HG02970 (cell line): ENCODE results near the gene SMARCB1.

ENCODE experiments used
- ATAC-seq: cut with Tn5 transposase; IDR thresholded peaks from one replicate; pipeline ENCODE4 v1.9.1; 2021; ENCODE audit warnings: mild to moderate bottlenecking, moderate library complexity, moderate number of reproducible peaks; ENCODE audit not compliant: unreplicated experiment, low FRiP score

Gene SMARCB1

GRCh38 chr22:23760056-23760455 lies 26.7 kb upstream of the SMARCB1 start:
- no peak for ATAC-seq

GRCh38 chr22:23762842-23763578 lies 23.8 kb upstream of the SMARCB1 start, which contains the start of gene C22orf15:
C22orf15 (plus strand) TSS chr22:23762990; CDS start chr22:23763307, 317 bp downstream.
- ATAC-seq: no peak

- ATAC-seq: no peak
Measured at GRCh38 chr22:23763579-23763945, 23.2 kb upstream of the SMARCB1 start.

DNA sequence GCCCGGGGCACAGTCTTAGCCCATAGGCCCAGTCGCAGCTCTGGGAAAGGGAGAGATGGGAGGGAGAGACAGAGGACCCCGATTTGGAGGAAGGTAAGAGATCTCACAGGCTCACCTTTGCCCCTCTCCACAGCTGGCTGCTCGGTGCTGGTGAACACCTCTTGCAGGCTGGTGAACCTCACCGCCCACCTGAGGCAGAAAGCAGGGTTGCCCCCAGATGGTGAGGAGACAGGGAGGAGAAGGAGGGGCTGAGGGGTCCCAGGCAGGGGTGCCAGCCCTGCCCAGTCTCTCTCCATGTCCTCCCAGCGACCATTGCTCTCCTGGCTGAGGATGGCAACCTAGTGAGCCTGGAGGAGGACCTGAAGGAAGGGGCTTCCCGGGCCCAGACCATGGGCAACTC lies 22.8 kb upstream of the SMARCB1 start:
- ATAC-seq: no peak

DNA sequence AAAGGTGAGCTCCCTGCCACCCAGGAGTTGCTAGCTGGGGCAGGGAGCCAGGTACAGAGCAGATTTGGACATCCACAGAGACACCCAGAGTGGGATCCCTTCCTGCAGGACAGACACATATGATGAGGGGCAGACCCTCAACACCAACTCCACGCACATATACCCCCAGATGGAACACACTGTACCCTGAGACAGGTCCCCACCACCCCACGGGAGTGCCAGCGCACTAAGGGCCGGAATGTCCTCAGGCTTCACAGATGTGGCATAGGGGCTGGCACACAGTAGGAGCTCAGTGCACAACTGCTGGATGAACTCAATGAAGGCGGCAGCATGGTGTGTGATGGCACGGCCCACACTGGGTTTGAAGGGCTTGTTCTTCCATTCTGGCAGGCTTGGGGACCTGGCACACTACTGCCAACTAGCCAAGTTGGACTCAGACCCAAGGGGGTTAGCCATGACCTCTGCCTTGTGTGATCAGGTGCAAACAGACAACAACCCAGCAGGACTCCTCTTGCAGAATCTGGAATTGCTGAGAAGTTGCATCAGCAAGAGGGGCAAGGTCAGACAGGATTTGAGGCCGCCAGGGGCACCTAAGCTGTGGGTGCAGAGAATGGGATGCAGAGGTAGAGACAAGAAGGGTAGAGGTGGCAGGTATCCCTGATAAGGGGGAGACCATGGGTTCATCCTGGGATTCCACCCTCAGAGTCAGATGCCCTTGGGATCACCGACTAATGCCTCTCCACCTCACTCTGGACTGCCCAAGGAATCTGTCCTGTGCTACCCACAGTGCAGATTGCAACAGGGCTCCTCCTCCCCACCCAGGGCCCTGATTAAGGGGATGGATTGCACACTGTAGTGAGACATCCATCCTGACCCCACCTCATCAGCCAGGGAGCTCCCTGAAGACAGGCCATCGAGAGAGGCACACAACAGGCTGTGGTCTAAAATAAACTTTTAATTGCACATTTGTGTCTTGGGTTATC lies 21.6 kb upstream of the SMARCB1 start:
- no peak for ATAC-seq

DNA sequence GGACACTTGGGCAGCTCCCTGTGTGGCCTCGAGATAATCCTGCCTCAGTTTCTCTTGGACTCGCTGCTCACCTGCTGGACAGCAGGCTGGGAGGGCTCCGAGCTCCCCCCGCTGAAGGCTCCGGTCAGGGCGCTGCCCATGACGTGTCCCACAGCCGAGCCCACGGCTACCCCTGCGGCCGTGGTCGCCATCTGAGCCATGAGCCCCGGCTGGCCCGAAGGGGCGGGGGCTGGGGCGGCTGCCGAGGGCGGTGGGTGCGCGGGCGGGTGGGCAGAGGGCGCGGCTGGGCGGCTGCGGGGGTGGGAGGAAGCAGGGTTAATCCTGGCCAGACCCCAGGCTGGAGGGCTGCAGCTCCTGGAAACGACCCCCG lies 19.5 kb upstream of the SMARCB1 start:
- no peak for ATAC-seq

DNA sequence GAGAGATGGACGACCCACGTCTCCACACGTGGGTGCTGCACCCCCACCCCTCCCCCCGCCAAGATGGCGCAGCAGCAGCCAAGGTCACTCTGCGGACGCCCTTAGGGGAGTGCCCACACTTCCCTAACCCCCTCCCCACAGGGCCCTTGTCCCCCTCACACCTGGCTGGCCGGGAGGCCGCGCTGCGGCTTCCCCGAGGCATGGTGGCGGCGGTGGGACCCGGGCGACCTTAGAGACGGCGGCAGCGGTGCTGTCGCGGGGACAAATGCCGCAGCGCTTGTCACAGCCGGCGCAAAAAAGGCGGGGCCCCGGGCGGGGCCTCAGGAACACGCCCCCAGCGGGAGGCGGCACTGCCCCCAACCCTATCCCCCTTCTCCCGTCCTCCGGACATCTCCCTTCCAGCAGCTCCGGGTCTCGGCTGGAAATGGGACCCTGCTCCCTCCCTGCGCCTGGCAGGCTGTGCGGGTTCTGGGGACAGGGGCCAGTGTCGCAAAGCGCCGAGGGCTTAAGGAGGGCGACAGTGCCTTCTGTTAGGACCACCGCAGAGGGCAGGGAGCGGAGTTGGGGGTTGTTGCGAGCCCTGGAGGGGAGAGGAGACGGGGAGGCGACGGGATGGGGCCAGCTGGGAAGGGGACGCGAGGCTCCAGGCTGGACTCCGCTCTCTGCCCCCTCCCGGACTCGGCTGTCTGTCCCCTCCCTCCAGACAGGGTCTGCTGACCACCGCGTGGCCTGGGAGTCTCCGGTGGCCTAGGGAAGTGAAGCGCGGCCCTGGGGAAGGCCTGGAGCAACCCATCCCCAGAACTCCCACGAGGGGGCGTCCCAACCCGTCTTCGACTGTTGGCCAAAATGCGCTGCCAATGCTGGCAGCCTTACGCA lies 18.9 kb upstream of the SMARCB1 start, which contains the start of gene CHCHD10:
Gene CHCHD10 (minus strand): TSS at position 300 of the 876 bp plus-strand sequence. CDS start 98 bp downstream, at position 202.
- no peak for ATAC-seq

DNA sequence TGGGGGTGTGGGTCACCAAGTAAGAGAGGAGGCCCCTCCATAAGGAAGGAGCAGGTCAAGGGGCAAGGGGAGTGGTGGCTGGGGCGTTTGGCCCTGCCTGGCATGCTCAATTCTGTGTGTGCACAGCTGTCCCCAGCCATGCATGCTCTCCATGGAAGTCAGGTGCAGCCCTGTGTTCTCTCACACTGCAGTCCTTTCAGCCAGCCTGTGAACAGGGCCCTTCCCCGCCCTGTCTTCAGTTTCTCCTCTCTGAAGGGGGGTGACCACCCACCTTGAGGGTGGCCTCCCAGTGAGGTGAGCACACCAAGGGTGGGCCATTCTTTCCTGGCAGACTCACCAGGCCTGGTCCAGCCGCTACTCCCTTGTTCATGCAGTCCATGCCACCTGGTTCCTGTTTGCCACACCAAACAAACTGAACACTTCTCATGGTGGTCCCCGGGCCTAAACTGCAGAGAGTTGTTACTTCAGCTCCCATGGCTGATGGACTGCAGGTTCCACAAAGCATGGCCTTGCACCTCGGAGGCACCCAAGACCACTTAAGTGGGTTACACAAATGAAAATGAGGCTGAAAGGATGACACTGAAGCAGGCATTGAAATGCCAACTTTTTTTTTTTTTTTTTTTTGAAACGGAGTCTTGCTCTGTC lies 17.3 kb upstream of the SMARCB1 start:
- no peak for ATAC-seq

- ATAC-seq: no peak
Measured at GRCh38 chr22:23772315-23772648, 14.5 kb upstream of the SMARCB1 start.

GRCh38 chr22:23772649-23773473 lies 13.9 kb upstream of the SMARCB1 start, which contains the start of gene MMP11:
MMP11 (plus strand) TSS chr22:23772849; CDS start chr22:23772871, 22 bp downstream.
- ATAC-seq: no peak

GRCh38 chr22:23773483-23774113 lies 13.2 kb upstream of the SMARCB1 start:
- ATAC-seq: no peak

DNA sequence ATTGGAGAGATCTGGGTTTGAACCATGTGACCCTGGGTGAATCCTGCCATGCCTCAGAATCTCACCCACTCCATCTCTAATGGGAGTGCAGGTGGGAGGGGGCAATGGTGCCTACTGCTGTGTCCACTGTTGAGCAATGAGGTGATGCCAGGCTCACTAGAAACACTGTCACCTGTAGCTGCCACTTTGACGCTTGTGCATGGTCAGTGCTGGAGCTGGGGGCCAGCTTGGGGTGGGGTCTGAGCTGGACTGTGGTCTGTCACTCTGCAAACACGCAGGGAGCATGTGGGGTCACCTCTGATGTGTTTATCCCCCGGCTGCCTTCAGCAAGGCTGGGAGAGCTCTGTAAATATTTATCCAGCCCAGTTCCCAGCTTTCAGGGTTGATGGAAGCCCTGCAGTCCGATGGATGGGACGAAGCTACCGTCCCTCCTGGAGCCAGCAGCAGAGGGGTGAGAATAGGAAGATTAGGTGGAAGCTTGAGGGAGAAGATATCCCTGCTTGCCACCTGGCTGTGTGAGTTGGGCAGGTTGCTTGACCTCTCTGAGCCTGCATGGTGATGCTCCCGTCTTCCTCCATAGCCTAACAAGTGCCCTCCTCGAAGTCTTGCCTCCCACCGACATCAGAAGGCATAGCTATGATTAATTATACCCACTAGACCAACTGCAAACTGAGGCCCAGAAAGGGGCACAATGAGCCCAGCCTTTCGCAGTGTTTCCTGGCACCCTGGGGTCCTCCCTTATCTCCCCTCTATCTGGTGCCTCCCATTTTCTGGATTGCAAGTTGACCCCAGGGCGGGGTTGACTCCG lies 12.4 kb upstream of the SMARCB1 start:
- ATAC-seq: no peak

- ATAC-seq: no peak
Measured at GRCh38 chr22:23774922-23775436, 11.8 kb upstream of the SMARCB1 start.

GRCh38 chr22:23775779-23776375 lies 10.9 kb upstream of the SMARCB1 start:
- ATAC-seq: no peak

DNA sequence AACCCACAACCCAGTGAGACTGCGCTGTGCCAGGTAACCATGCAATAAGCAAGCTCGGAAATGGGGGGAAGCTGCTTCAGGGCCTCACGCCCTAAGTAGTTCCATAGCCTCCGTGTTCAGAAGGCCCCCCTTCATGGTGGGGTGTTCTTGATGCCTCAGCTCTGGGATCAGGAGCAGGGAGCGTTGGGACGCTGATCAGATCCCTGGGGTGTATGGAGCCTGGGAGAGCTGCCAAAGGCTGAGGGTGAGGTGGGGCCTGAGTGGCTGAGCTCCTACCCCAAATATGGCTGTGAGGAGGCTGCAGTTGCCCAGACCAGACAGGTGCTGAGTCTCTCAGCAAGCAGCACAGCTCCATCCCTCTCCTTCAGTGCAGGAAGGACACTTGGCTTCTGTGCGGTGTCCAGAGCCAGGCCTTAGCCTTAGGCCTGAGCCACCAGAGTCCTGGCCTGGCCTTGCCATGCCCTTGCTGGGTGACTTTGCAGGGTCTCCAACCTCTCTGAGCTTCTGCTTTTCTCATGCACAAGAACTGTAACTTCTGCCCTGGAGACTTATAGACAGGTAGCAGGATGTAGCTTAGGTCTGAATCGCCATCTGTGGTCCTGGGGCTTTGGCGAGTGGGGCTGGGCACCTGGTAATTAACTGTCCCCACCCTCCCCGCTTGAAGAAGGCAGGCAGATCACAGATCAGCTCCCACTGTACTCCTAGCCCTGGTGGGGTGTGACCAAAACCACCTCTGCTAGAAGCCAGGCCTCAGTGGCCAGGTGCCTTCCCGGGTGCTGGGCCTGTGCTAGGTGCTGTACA lies 8.8 kb upstream of the SMARCB1 start:
- ATAC-seq: no peak

DNA sequence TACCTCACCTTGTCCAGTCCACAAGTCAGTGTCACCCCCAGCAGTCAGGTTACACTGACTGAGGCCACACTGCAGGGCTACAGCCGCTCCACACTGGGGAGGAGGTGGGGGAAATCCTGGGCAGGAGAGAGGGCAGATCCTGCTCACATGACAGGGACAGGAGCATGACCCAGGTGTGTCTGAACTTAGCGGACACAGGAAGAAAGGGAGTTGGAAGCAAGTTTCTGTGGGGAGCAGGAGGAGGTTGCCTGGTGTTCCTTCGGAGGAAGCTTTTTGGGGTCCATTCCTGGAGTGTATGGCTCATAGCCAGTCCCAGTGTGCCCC lies 8.2 kb upstream of the SMARCB1 start:
- ATAC-seq: no peak

- ATAC-seq: no peak
Measured at GRCh38 chr22:23779083-23779482, 7.7 kb upstream of the SMARCB1 start.
